B cell (primary cell): ENCODE data around the gene TMEM250.

ENCODE experiments used
- CTCF ChIP-seq: fragments of 200-600 bp; IDR thresholded peaks from one replicate; pipeline ENCODE4 v1.8.0; 2022; ENCODE audit warnings: antibody characterized with exemption, mild to moderate bottlenecking
- EZH2 ChIP-seq: IDR thresholded peaks from 2 replicates; pipeline ENCODE4 v1.6.1; 2012; ENCODE audit warnings: borderline replicate concordance, low read depth, mild to moderate bottlenecking, moderate library complexity, low read length; ENCODE audit not compliant: insufficient read depth, poor library complexity, severe bottlenecking

GRCh38 chr9:136108648-136109266, 9.9 kb downstream of the TMEM250 start:
- TF ChIP-seq CTCF (no peak), EZH2 (no peak)
